Spleen (tissue), 11 donors: ENCODE data around the gene XPO4. TPM values are rescaled to one million over a fixed set of nuclear protein-coding genes. Genes with fewer than 3 reads are reported as not detected.

ENCODE experiments used
- DNase-seq: peaks from one replicate; pipeline ENCODE4 v3.0.0-alpha.2; 2020
- H3K27ac ChIP-seq, 8 donors: fragments of 200-600 bp; sonication (generic) in 7 of 8; 1 replicate in 4 of 8; 2 replicates in 4 of 8; pipeline versions ENCODE4 v1.5.0 to v1.8.0; 2016 to 2021; ENCODE audit warnings: inconsistent platforms in 4 of 8, mild to moderate bottlenecking in 4 of 8, moderate library complexity in 1 of 8
- H3K27me3 ChIP-seq, 7 donors: fragments of 200-600 bp; sonication (generic) in 6 of 7; replicated peaks in 1 of 7; 1 replicate in 4 of 7; 2 replicates in 3 of 7; pipeline versions ENCODE4 v1.5.0 to v1.8.0; 2016 to 2021; ENCODE audit warnings: inconsistent platforms in 3 of 7, mild to moderate bottlenecking in 1 of 7
- H3K36me3 ChIP-seq, 6 donors: fragments of 200-600 bp; sonication (generic) in 5 of 6; 1 replicate in 4 of 6; 2 replicates in 2 of 6; pipeline versions ENCODE4 v1.5.0 to v1.8.0; 2016 to 2021; ENCODE audit warnings: inconsistent platforms in 2 of 6
- H3K4me1 ChIP-seq, 6 donors: fragments of 200-600 bp; sonication (generic) in 5 of 6; 1 replicate in 3 of 6; 2 replicates in 3 of 6; pipeline versions ENCODE4 v1.5.0 to v1.8.0; 2016 to 2021; ENCODE audit warnings: inconsistent platforms in 3 of 6
- H3K4me3 ChIP-seq, 8 donors: fragments of 200-600 bp; sonication (generic) in 7 of 8; 1 replicate in 4 of 8; 2 replicates in 4 of 8; pipeline versions ENCODE4 v1.5.0 to v1.8.0; 2016 to 2021; ENCODE audit warnings: inconsistent platforms in 4 of 8, mild to moderate bottlenecking in 4 of 8, moderate library complexity in 2 of 8
- H3K9me3 ChIP-seq, 8 donors: fragments of 200-600 bp; sonication (generic) in 7 of 8; 1 replicate in 4 of 8; 2 replicates in 4 of 8; pipeline versions ENCODE4 v1.5.0 to v1.8.0; 2016 to 2021; ENCODE audit warnings: inconsistent platforms in 4 of 8
- CTCF ChIP-seq, 11 experiments: fragments of 200-600 bp in 7 of 11; fragments of 450-650 bp in 4 of 11; sonication (generic) in 4 of 11; IDR thresholded peaks in 8 of 11; conservative IDR thresholded peaks in 3 of 11; 1 replicate in 7 of 11; 2 replicates in 4 of 11; pipeline versions ENCODE4 v1.4.0 to v1.8.0; 2016 to 2021; ENCODE audit warnings: antibody characterized with exemption in 11 of 11, inconsistent platforms in 4 of 11, mild to moderate bottlenecking in 1 of 11
- POLR2A ChIP-seq, 3 donors: fragments of 450-650 bp; IDR thresholded peaks; one replicate each; pipeline ENCODE4 v1.5.1; 2017; ENCODE audit warnings: antibody characterized with exemption in 3 of 3, mild to moderate bottlenecking in 1 of 3
- POLR2AphosphoS5 ChIP-seq, 3 donors: sonication (generic); formaldehyde crosslinking; IDR thresholded peaks; one replicate each; pipeline ENCODE4 v1.5.1; 2017; ENCODE audit warnings: antibody characterized with exemption in 3 of 3
- WGBS, 5 donors: extraction: QIAGEN DNeasy Blood & Tissue Kit in 3 of 5; methylation state at CpG; one replicate each; pipeline versions ENCODE4 v1.1.5 to v1.1.7; 2013 to 2018; 5-methylcytosine and 5-hydroxymethylcytosine counted together
- intact Hi-C: fragments of 100-400 bp; cut with DNase I; formaldehyde crosslinking; loops from one replicate; pipeline ENCODE4 v1.15.0; 2023; ENCODE audit warnings: low total_unique reads
- polyA plus RNA-seq, 3 donors: library from polyadenylated mRNA; stranded (reverse); fragments of 200-250 nt; gene quantifications; one replicate each; pipeline ENCODE4 v1.2.1, GENCODE V29; 2013
- total RNA-seq, 7 donors: library from RNA; depleted of rRNA in 3 of 7; stranded (reverse); fragments of >200 nt in 3 of 7; fragmentation: NEBNext Ultra II Directional in 4 of 7; extraction: Animal tissue kit (Norgen Biotek cat#: 25700) in 4 of 7; gene quantifications; one replicate each; pipeline versions ENCODE4 v1.1.0 to v1.2.1, GENCODE V29; 2016 to 2021
- donor health status: healthy with polysubstance abuse.
- donor health status: DM: no; HTN: no; CAD: no; lungs with moderate emphysema.
- donor health status: DM: no; HTN: no; CAD: no.
- donor health status: Bipolar disorder and iron deficiency.
- donor health status: healthy.
- donor health status: DM: no; HTN: no; CAD: no.
- donor health status: DM: yes; HTN: yes; CAD: no.

XPO4 gene
- total and polyA plus RNA-seq, 10 donors: 3.1 to 23.1 (median 17.5) TPM

DNA sequence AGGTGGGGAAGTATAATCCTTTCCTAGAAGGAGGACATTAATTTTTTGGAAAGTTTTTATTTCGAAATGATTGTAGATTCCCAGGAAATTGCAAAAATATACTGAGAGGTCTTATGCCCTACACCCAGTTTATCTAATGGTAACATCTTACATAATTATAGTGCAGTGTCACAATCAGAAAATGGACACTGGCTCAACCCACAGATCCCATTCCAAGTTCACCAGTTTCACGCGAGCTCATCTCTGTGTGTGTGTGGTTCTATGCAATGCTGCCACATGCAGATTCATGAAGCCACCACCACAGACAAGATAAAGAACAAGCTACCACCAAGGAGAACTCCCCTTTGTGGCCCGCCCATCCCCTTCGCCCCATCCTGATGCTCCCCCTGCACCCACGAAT lies 174.7 kb downstream of the XPO4 start:
- H3K36me3 ChIP-seq: peaks cover 0 to 31% (median 0%) of the 10 kb centered on the region in 6 donors
- WGBS, 5 donors: 64 to 98% (median 92%) methylated on average over 6 of the region's 6 CpGs
- intact Hi-C loops: no loop called here

More for the DNA sequence above, 174.7 kb downstream of the XPO4 start:
- TF ChIP-seq POLR2AphosphoS5 (IDR thresholded peaks at IDR 0.05): no peak
- no peak for TF ChIP-seq CTCF (IDR thresholded peaks at IDR 0.05 in 8 of 11, conservative IDR thresholded peaks at IDR 0.05 in 3 of 11)
- TF ChIP-seq POLR2A (IDR thresholded peaks at IDR 0.05): no peak
- no peak overlapping the region for H3K4me3 ChIP-seq
- DNase-seq: no peak
- no peak overlapping the region for H3K27ac ChIP-seq
- peaks cover 0 to 1% (median 0%) of the 10 kb centered on the region in 7 donors for H3K27me3 ChIP-seq
- H3K9me3 ChIP-seq: no peaks in the 10 kb centered on the region
- no peaks in the 10 kb centered on the region for H3K4me1 ChIP-seq

Other genes with a start within 250 kb of the XPO4 start
- under 1 TPM in 5 of 7 donors, not detected in 2; 0.26 to 0.68 (median 0.35) TPM for gene IL17D, start 199.0 kb downstream of the XPO4 start, total RNA-seq
- gene IL17D, start 199.0 kb downstream of the XPO4 start, polyA plus RNA-seq: under 1 TPM in 2 of 3 donors, not detected in 1; 0.15 to 0.32 TPM
- gene EEF1AKMT1, start 128.8 kb downstream of the XPO4 start, total RNA-seq: 1 to 10 TPM; 3.8 to 8.9 (median 7.0) TPM
- 10 to 100 TPM in 1 of 3 donors, 1 to 10 TPM in 2; 5.7 to 10.1 (median 8.0) TPM for gene EEF1AKMT1, start 128.8 kb downstream of the XPO4 start, polyA plus RNA-seq
- gene LATS2, start 158.8 kb upstream of the XPO4 start, total RNA-seq: 10 to 100 TPM; 20.9 to 34.6 (median 29.3) TPM
- 1 to 10 TPM; 2.5 to 5.8 (median 2.7) TPM for gene LATS2, start 158.8 kb upstream of the XPO4 start, polyA plus RNA-seq
- gene SAP18, start 237.4 kb upstream of the XPO4 start, total RNA-seq: 100 to 1,000 TPM in 4 of 7 donors, 10 to 100 TPM in 3; 48.8 to 153 (median 144) TPM
- 10 to 100 TPM; 62.9 to 75.9 (median 67.8) TPM for gene SAP18, start 237.4 kb upstream of the XPO4 start, polyA plus RNA-seq